CD8-positive, alpha-beta memory T cell (primary cell): ENCODE results near the gene DPF3. TPM values are rescaled to one million over a fixed set of nuclear protein-coding genes. Genes with fewer than 3 reads are reported as not detected.

ENCODE experiments used
- CTCF ChIA-PET: fragments of 350-600 bp; sonication (Branson Sonifier 250); formaldehyde crosslinking; loops from one replicate; lab custom pipeline; 2021; ENCODE audit warnings: antibody characterized with exemption; lab: Charles Lee
- POLR2A ChIA-PET: fragments of 350-600 bp; sonication (Branson Sonifier 250); formaldehyde crosslinking; loops from one replicate; lab custom pipeline; 2021; ENCODE audit warnings: antibody characterized with exemption; lab: Charles Lee
- DNase-seq, 5 donors: peaks; one replicate each; pipeline versions ENCODE4 v3.0.0 to v3.0.0-alpha.2; 2020 to 2022; ENCODE audit warnings: mixed read lengths in 1 of 5
- H3K27ac ChIP-seq: one replicate; pipeline ENCODE4 v1.7.0; 2013; ENCODE audit warnings: low read depth, mild to moderate bottlenecking, low read length, moderate library complexity
- H3K27me3 ChIP-seq: 2 replicates; pipeline ENCODE4 v1.7.0; 2013; ENCODE audit warnings: low read length, mild to moderate bottlenecking; ENCODE audit not compliant: insufficient read depth, poor library complexity, severe bottlenecking
- H3K36me3 ChIP-seq: 2 replicates; pipeline ENCODE4 v1.7.0; 2013; ENCODE audit warnings: mild to moderate bottlenecking, low read length, moderate library complexity; ENCODE audit not compliant: insufficient read depth
- H3K4me1 ChIP-seq: 2 replicates; pipeline ENCODE4 v1.7.0; 2013; ENCODE audit warnings: mild to moderate bottlenecking, low read length, moderate library complexity; ENCODE audit not compliant: insufficient read depth
- H3K4me3 ChIP-seq: 2 replicates; pipeline ENCODE4 v1.7.0; 2013; ENCODE audit warnings: mild to moderate bottlenecking, low read length
- H3K9me3 ChIP-seq: 2 replicates; pipeline ENCODE4 v1.7.0; 2013; ENCODE audit warnings: mild to moderate bottlenecking, low read length
- H3K27ac Mint-ChIP-seq, 8 donors: one replicate each; pipeline ENCODE4 v1.8.0; 2020 to 2021; ENCODE audit warnings: mixed read lengths in 8 of 8, mild to moderate bottlenecking in 6 of 8, inconsistent platforms in 3 of 8, moderate library complexity in 3 of 8
- H3K27me3 Mint-ChIP-seq, 2 donors: one replicate each; pipeline ENCODE4 v1.8.0; 2020 to 2021; ENCODE audit warnings: mixed read lengths in 2 of 2, mild to moderate bottlenecking in 1 of 2, moderate library complexity in 1 of 2
- H3K36me3 Mint-ChIP-seq, 3 donors: one replicate each; pipeline ENCODE4 v1.8.0; 2020 to 2021; ENCODE audit warnings: mixed read lengths in 3 of 3, inconsistent platforms in 1 of 3, mild to moderate bottlenecking in 1 of 3
- H3K4me1 Mint-ChIP-seq, 3 donors: one replicate each; pipeline ENCODE4 v1.8.0; 2020 to 2021; ENCODE audit warnings: mixed read lengths in 3 of 3, inconsistent platforms in 1 of 3, mild to moderate bottlenecking in 1 of 3
- H3K4me3 Mint-ChIP-seq, 7 donors: one replicate each; pipeline ENCODE4 v1.8.0; 2020 to 2021; ENCODE audit warnings: mixed read lengths in 7 of 7, mild to moderate bottlenecking in 6 of 7, moderate library complexity in 4 of 7, inconsistent platforms in 2 of 7
- H3K9me3 Mint-ChIP-seq, 5 donors: one replicate each; pipeline ENCODE4 v1.8.0; 2020 to 2022; ENCODE audit warnings: mixed read lengths in 5 of 5, mild to moderate bottlenecking in 3 of 5, moderate library complexity in 2 of 5, inconsistent platforms in 1 of 5
- polyA plus RNA-seq: library from polyadenylated mRNA; unstranded; fragments of 300-500 nt; fragmentation: Illumina TruSeq; gene quantifications from one replicate; pipeline ENCODE4 v1.2.3, GENCODE V29; 2021
- total RNA-seq, 2 experiments: library from RNA; stranded (reverse); gene quantifications; one replicate each; pipeline ENCODE4 v1.2.3, GENCODE V29; 2021

DPF3 gene
- total and polyA plus RNA-seq, 3 experiments from 2014 or later = 0.50 to 1.3 (median 0.62) TPM

DNA sequence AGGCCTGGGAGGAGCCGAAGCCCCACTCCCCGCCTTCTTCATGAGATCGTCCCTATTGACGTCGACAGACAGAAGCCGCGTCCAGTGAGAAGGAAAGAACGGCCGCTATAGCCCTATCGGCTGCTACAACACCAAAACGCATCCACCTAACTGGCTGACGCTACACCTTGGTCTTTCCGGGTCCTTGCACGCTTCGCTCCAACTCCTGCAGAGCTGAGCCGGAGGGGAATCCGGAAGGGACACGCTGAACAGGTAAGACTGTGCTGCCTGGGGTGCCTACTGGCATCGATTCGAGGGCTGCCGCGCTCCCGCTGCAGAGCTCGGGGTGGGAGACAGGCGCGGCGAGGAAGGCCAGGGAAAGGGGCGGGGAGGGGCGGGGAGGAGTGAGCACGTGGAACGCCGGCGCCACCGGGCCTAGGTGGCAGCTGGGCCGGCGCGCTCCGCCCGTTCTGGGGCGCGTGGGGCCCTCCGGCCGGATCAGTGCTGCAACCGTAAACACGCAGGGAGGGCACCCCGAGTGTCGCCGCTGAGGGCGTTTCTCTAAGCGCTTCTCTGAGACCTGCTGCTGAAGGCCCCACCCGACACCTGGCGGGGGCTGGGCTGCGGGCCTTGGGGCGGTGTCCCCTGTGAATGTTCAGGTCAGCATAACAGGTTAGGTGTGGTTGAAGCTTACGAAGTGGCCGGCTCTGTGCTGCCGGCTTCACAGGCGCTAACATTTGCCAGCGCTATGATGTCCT, 32.6 kb upstream of the DPF3 start, which contains the start of gene DCAF4:
DCAF4 (plus strand) TSS at position 173 of the 737 bp plus-strand sequence. CDS start 11,515 bp downstream, outside the sequence.
- Mint-ChIP-seq H3K4me3 (peak within 1 kb of the TSS; percentile 84 to 98 (median 94)), H3K27me3 (peaks cover 4% of the 10 kb centered on the region in 2 donors), H3K9me3 (no peaks in the 10 kb centered on the region), H3K4me1 (peaks cover 12 to 23% (median 15%) of the 10 kb centered on the region in 3 donors), H3K36me3 (peaks cover 0 to 6% (median 0%) of the 10 kb centered on the region in 3 donors), H3K27ac (peak within 1 kb of the TSS; percentile 64 to 97 (median 92))
- peak; percentile 90 to 96 (median 92) for DNase-seq
- H3K36me3 ChIP-seq = no peaks in the 10 kb centered on the region
- ChIA-PET POLR2A (interaction anchor here (0.9 to 1.4 kb wide), 3 partner anchors 32 to 131 kb away, joined by 4 to 5 read pairs (median 5); partner anchors contain the start of genes DPF3 and ZFYVE1), CTCF (interaction anchor here (2.3 kb wide), 1 partner anchor 22 kb away, joined by 15 read pairs; no protein-coding TSS in a partner anchor)
- peak within 1 kb of the TSS; percentile 90 for H3K4me3 ChIP-seq
- H3K27ac ChIP-seq = peak within 1 kb of the TSS; percentile 81
- no peaks in the 10 kb centered on the region for H3K9me3 ChIP-seq
- peaks cover 10% of the 10 kb centered on the region for H3K4me1 ChIP-seq
- H3K27me3 ChIP-seq = no peaks in the 10 kb centered on the region

DNA sequence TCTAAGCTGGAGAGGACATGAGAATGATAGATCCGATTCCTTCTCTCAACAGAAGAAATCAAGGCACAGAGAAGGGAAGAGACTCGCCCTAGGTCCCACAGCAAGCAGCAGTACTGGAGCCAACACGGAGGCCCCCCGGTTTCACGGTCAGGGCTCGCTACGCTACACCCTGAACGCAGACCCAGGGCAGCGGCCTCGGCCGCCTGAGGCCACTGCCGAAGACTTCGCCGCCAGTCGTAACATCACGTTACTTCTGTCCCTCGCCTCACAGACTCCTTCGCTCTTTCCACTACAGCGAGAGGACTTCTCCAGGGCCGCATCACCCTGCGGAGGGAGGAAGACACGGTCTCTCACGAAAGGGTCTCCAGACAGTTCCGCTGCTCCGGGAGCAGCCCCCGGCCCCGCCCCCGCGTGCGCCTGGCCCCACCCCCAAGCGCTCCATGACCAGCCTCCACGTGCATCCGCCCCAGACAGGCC, 32.0 kb upstream of the DPF3 start:
- POLR2A ChIA-PET = interaction anchor here (0.9 to 1.4 kb wide), 2 partner anchors 101 to 132 kb away, joined by 4 to 5 read pairs; partner anchors contain the start of gene ZFYVE1
- CTCF ChIA-PET = interaction anchor here (1.3 to 2.3 kb wide), 2 partner anchors 23 to 407 kb away, joined by 3 to 15 read pairs; no protein-coding TSS in a partner anchor
- Histone ChIP-seq H3K4me1 (peaks cover 10% of the 10 kb centered on the region), H3K27ac (peak overlapping the region; percentile 80), H3K4me3 (peak overlapping the region; percentile 90), H3K9me3 (no peaks in the 10 kb centered on the region), H3K36me3 (no peaks in the 10 kb centered on the region), H3K27me3 (no peaks in the 10 kb centered on the region)
- H3K4me1 Mint-ChIP-seq = peaks cover 11 to 19% (median 11%) of the 10 kb centered on the region in 3 donors
- DNase-seq = no peak
- peaks cover 0 to 6% (median 0%) of the 10 kb centered on the region in 3 donors for H3K36me3 Mint-ChIP-seq
- H3K27me3 Mint-ChIP-seq = peaks cover 6 to 9% of the 10 kb centered on the region in 2 donors
- no peaks in the 10 kb centered on the region for H3K9me3 Mint-ChIP-seq
- peak overlapping the region; percentile 84 to 98 (median 94) for H3K4me3 Mint-ChIP-seq
- peak overlapping the region; percentile 64 to 97 (median 86) for H3K27ac Mint-ChIP-seq

DNA sequence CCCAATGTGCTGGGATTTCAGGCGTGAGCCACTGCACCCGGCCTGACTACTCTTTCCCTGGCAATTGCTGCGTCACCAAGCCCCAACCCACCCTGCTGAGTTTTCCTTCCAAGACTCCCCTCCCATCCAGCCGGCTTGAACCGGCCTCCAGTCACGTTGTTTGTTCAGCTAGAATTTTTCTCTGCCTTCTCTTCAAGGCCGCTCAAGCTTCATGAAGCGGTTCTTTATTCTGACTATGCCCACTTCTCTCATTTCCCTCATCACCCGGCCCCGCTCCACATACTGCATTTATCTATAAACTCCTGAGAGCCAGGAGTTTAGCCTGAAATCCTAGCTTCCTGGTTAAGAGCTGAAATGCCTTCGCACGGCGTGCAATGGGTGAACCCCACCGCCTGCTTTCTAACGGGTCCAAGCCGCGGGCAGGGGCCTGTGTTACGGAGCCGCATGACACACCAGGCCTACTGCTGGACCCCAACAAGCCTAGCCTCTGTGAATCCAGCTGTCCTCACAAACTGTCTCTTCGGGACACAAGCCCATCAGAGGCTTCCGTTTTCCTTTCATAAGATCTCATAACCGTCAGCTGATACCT, 31.4 kb upstream of the DPF3 start:
- Mint-ChIP-seq H3K4me3 (peak overlapping the region; percentile 84 to 98 (median 94)), H3K27me3 (peaks cover 4 to 12% of the 10 kb centered on the region in 2 donors), H3K9me3 (no peaks in the 10 kb centered on the region), H3K36me3 (peaks cover 0 to 4% (median 0%) of the 10 kb centered on the region in 3 donors), H3K4me1 (peaks cover 11 to 14% (median 11%) of the 10 kb centered on the region in 3 donors), H3K27ac (peak overlapping the region; percentile 41 to 97 (median 86))
- H3K4me1 ChIP-seq = peaks cover 10% of the 10 kb centered on the region
- ChIA-PET POLR2A (interaction anchor here (0.9 kb wide), 1 partner anchor 102 kb away, joined by 4 read pairs; the partner anchor contains the start of gene ZFYVE1), CTCF (interaction anchor here (1.3 to 2.3 kb wide), 2 partner anchors 23 to 407 kb away, joined by 3 to 15 read pairs; no protein-coding TSS in a partner anchor)
- H3K27ac ChIP-seq = peak overlapping the region; percentile 80
- no peaks in the 10 kb centered on the region for H3K36me3 ChIP-seq
- DNase-seq = no peak
- H3K9me3 ChIP-seq = no peaks in the 10 kb centered on the region
- peak overlapping the region; percentile 90 for H3K4me3 ChIP-seq
- no peaks in the 10 kb centered on the region for H3K27me3 ChIP-seq

DNA sequence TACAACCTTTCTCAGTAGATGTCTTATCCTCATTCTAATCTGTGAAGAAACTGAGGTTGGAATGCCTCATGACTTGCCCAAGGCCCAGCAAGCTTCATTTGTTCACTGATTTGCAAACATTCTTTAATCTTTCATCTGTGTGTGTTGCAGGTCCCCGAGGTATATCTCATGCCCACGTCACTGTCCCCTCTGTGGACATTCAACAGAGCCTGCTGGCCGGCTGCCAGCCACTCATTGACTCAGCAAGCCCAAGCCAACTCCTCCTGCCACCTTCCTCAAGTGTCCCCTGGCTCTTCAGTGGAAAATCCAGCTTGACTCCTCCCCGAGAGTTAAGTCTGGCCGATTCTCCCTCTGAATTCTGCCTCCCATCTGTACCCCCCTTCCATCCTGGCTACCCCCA, 30.4 kb upstream of the DPF3 start:
- Histone ChIP-seq H3K9me3 (no peaks in the 10 kb centered on the region), H3K36me3 (no peaks in the 10 kb centered on the region), H3K27ac (peak overlapping the region; percentile 31), H3K4me3 (no peak overlapping the region), H3K4me1 (peaks cover 10% of the 10 kb centered on the region), H3K27me3 (no peaks in the 10 kb centered on the region)
- POLR2A ChIA-PET = no interaction called here
- Mint-ChIP-seq H3K27ac (peak overlapping the region in 3 of 8 donors; percentile 25 to 68 (median 52)), H3K4me1 (peaks cover 11 to 14% (median 11%) of the 10 kb centered on the region in 3 donors), H3K36me3 (peaks cover 0 to 4% (median 0%) of the 10 kb centered on the region in 3 donors), H3K4me3 (peak overlapping the region in 2 of 7 donors; percentile 54 to 57), H3K9me3 (no peaks in the 10 kb centered on the region), H3K27me3 (peaks cover 8 to 19% of the 10 kb centered on the region in 2 donors)
- no peak for DNase-seq
- CTCF ChIA-PET = no interaction called here

DNA sequence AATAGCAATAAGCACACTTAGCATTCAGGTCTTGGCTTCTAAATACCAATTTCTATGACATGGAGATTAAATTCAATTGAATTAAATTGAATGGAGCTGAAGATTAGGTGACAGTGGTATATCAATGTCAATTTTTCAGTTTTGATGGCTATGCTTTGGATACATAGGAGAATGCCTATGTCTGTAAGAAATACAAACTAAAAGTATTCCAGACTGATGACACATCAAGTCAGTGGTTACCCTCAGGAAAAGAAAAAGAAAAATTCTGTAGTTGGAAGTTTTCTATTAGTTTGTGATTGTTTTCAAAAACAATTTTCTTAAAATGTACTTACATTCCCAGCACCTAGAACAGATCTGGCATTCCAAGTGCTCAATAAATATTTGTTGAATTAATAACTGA, 27.5 kb upstream of the DPF3 start:
- Histone ChIP-seq H3K9me3 (no peaks in the 10 kb centered on the region), H3K4me1 (no peaks in the 10 kb centered on the region), H3K36me3 (no peaks in the 10 kb centered on the region), H3K4me3 (no peak overlapping the region), H3K27ac (no peak overlapping the region), H3K27me3 (no peaks in the 10 kb centered on the region)
- no peak for DNase-seq
- H3K4me1 Mint-ChIP-seq = peaks cover 6 to 9% (median 6%) of the 10 kb centered on the region in 3 donors
- no peaks in the 10 kb centered on the region for H3K9me3 Mint-ChIP-seq
- ChIA-PET CTCF (interaction anchor here (1.2 kb wide), 1 partner anchor 27 kb away, joined by 4 read pairs; no protein-coding TSS in a partner anchor), POLR2A (no interaction called here)
- no peak overlapping the region for H3K4me3 Mint-ChIP-seq
- peaks cover 8 to 29% of the 10 kb centered on the region in 2 donors for H3K27me3 Mint-ChIP-seq
- peaks cover 0 to 3% (median 0%) of the 10 kb centered on the region in 3 donors for H3K36me3 Mint-ChIP-seq
- no peak overlapping the region for H3K27ac Mint-ChIP-seq

DNA sequence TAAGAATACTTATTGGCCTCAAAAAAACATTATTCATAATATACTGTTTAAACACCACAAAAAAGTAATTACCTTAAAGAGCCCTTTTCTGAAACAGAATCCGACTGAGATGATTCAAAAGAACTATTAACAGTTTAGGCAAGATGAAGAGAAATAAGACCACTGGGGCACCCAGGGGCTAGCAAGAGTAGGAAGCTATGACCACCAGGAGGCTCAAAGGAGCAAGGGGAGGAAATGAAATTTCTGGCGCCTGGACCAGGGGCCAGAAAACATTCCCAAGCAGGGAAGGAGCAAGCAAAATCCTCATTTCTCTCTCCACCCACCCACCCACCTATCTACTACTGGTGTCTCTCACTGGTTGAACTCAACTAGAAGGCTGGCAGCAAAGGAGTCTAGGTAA, 26.1 kb upstream of the DPF3 start:
- Mint-ChIP-seq H3K4me3 (no peak overlapping the region), H3K27ac (no peak overlapping the region), H3K9me3 (no peaks in the 10 kb centered on the region), H3K4me1 (no peaks in the 10 kb centered on the region), H3K27me3 (peaks cover 8 to 29% of the 10 kb centered on the region in 2 donors), H3K36me3 (no peaks in the 10 kb centered on the region)
- ChIA-PET POLR2A (interaction anchor here (0.6 kb wide), 1 partner anchor 16 kb away, joined by 5 read pairs; no protein-coding TSS in a partner anchor), CTCF (interaction anchor here (1.9 kb wide), 1 partner anchor 404 kb away, joined by 4 read pairs; no protein-coding TSS in a partner anchor)
- H3K27me3 ChIP-seq = no peaks in the 10 kb centered on the region
- H3K4me3 ChIP-seq = no peak overlapping the region
- H3K36me3 ChIP-seq = no peaks in the 10 kb centered on the region
- no peak overlapping the region for H3K27ac ChIP-seq
- no peaks in the 10 kb centered on the region for H3K4me1 ChIP-seq
- no peak for DNase-seq
- no peaks in the 10 kb centered on the region for H3K9me3 ChIP-seq

DNA sequence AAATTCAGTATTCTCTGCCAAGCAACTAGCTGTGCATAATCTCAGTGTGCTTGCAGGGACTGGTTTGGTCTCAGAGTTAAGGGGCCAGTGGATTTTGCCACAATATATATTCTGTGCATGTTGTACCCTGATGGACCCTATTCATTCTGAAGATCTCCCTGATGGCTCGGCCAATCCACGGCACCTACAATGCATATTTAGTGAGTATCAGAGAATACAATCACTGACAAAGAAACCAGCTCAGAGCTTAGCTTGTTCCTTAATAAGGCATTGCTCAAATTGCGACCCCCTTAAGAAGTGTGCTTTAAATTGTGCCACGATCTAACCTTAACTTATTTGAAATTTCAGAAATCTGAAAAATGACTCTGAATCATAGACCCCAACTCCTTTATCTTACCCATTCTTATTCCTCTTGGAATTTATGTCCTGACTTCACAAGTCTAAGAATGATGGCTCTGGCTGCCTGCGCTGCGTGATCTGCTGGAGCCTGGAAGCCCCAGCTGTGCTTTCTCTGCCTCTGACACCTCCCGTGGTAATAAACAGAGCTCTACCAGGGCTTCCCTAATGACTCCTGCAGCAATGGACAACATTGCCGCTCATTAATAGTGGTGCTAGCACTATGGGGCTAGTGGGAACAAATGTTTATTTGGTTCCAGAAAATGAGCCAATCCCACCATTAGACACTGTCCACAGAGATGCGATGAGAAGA, 23.3 kb upstream of the DPF3 start:
- Histone ChIP-seq H3K9me3 (no peaks in the 10 kb centered on the region), H3K4me1 (no peaks in the 10 kb centered on the region), H3K27me3 (no peaks in the 10 kb centered on the region), H3K36me3 (no peaks in the 10 kb centered on the region), H3K4me3 (no peak overlapping the region), H3K27ac (no peak overlapping the region)
- H3K4me3 Mint-ChIP-seq = no peak overlapping the region
- POLR2A ChIA-PET = no interaction called here
- no peaks in the 10 kb centered on the region for H3K4me1 Mint-ChIP-seq
- no peak for DNase-seq
- no peaks in the 10 kb centered on the region for H3K9me3 Mint-ChIP-seq
- peaks cover 8 to 43% of the 10 kb centered on the region in 2 donors for H3K27me3 Mint-ChIP-seq
- CTCF ChIA-PET = interaction anchor here (2.2 kb wide), 1 partner anchor 12 kb away, joined by 6 read pairs; no protein-coding TSS in a partner anchor
- no peaks in the 10 kb centered on the region for H3K36me3 Mint-ChIP-seq
- H3K27ac Mint-ChIP-seq = no peak overlapping the region
